SK-N-MC (cell line): Measurements from ENCODE around the gene SGPL1.

Source experiments
- DNase-seq: peaks from one replicate; pipeline ENCODE4 v3.0.0-alpha.2; 2011; ENCODE audit warnings: low read depth, low spot score
- H3K27ac ChIP-seq: fragments of 200-600 bp; sonication (generic); 2 replicates; pipeline ENCODE4 v1.5.1; 2016; ENCODE audit warnings: mixed run types
- H3K36me3 ChIP-seq: fragments of 200-600 bp; sonication (generic); 2 replicates; pipeline ENCODE4 v1.6.1; 2017; ENCODE audit warnings: antibody characterized with exemption, low read length, mixed read lengths; ENCODE audit not compliant: insufficient read depth
- H3K4me3 ChIP-seq: fragments of 200-600 bp; sonication (generic); 2 replicates; pipeline ENCODE4 v1.5.1; 2016
- H3K9ac ChIP-seq: fragments of 200-600 bp; sonication (generic); 2 replicates; pipeline ENCODE4 v1.8.0; 2017; ENCODE audit warnings: mixed run types, mixed read lengths; ENCODE audit not compliant: insufficient read length
- H3K9me3 ChIP-seq: fragments of 200-600 bp; sonication (generic); 2 replicates; pipeline ENCODE4 v1.6.1; 2017; ENCODE audit warnings: low read depth, mild to moderate bottlenecking, antibody characterized with exemption, low read length, moderate library complexity, mixed read lengths
- EZH2 ChIP-seq: fragments of 200-600 bp; sonication (generic); IDR thresholded peaks from one replicate; pipeline ENCODE4 v1.6.1; 2017; ENCODE audit warnings: antibody characterized with exemption
- FOXP2 ChIP-seq: optimal IDR thresholded peaks from 2 replicates; pipeline ENCODE3; 2011; ENCODE audit warnings: mild to moderate bottlenecking, moderate library complexity; ENCODE audit not compliant: insufficient read depth; ENCODE audit errors: extremely low read length, control extremely low read depth
- POLR2AphosphoS5 ChIP-seq: IDR thresholded peaks from 2 replicates; pipeline ENCODE4 v1.6.1; 2012; ENCODE audit warnings: mild to moderate bottlenecking, low read depth, low read length, borderline replicate concordance

Gene SGPL1

DNA sequence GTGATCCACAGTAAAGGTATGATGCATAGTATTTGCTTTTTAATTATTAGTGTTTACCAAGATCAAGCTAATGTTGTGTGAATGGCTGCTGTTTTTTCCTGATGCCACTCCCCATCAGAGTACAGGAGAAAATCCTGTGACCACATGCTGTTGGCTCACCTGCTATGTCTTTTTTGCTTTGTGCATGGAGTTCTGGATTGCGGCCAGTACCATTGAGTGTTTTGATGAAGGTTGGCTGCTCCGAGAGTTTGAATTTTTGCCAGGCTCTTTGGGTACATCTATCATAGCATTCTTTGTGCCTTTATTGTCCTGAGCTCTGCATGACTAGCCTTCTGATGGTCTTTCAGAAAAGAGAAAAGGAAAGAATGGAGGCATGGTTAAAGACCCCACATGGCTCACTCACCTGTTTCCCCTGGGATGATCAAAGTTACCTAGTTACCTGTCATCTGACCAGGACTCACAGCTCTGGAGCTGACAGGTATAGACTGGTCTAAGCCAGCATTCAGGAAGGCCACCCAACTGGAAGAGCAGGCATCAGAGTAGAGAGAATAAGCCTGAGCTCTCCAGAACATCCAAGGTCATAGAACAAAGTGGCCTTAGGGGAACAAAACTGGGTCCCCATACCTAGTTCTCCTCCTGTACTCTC lies 11.8 kb upstream of the SGPL1 start:
- H3K36me3 ChIP-seq: no peaks in the 10 kb centered on the region
- DNase-seq: no peak
- no peak for TF ChIP-seq FOXP2
- TF ChIP-seq POLR2AphosphoS5: no peak
- no peak for TF ChIP-seq EZH2
- H3K9ac ChIP-seq: no peak overlapping the region
- H3K4me3 ChIP-seq: no peak overlapping the region
- H3K9me3 ChIP-seq: no peaks in the 10 kb centered on the region
- H3K27ac ChIP-seq: no peak overlapping the region

DNA sequence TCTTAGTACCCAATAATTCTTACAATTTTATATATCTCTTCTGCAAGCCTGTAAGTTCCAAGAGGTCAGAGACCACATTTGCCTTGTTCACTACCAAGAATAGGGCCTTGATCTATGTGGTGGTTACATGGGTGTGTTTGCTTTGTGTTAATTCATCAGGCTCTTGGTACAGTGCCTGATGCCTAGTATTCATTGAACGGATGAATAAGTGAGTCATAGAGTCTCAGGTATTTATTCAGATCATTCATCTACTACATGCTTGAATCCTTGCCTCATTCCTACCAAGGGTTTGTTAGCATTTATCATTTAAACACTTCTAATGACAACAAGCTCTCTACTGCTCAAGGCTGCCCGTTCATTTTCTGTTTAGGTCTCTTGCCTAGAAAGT lies 11.3 kb upstream of the SGPL1 start:
- Histone ChIP-seq H3K36me3 (no peaks in the 10 kb centered on the region), H3K27ac (no peak overlapping the region), H3K4me3 (no peak overlapping the region), H3K9ac (no peak overlapping the region), H3K9me3 (no peaks in the 10 kb centered on the region)
- DNase-seq: no peak
- TF ChIP-seq POLR2AphosphoS5 (no peak), EZH2 (no peak), FOXP2 (no peak)

DNA sequence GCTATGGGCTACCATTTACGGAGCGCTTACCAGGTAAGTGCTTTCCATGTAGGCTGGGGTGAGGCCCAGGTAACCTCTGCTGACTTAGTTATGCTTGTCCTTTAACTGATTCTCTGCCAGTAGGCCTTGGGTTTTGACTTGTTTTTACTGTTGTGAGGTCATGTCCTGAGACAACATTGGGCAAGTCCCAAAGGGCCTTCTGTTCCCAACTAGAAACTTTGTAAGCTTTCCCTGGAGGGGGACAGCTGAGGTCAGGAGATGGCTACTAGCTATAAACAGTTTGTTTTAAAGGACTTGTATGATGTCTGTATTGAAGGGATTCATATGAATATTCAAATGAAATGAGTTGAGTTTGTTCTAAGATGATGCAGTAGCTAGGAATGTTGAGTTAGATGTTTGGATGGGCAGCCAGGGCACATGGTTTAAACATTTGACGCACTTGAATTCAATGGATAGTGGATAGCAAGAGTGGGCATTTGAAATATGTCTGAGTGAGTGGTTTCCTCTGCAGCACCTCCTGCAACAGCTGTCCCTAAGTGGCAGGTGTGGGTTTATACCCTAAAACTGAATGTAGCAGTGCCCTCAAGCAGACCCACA lies 10.0 kb upstream of the SGPL1 start:
- DNase-seq: no peak
- no peaks in the 10 kb centered on the region for H3K36me3 ChIP-seq
- H3K9ac ChIP-seq: no peak overlapping the region
- no peak overlapping the region for H3K4me3 ChIP-seq
- H3K27ac ChIP-seq: no peak overlapping the region
- TF ChIP-seq FOXP2 (no peak), POLR2AphosphoS5 (no peak), EZH2 (no peak)
- H3K9me3 ChIP-seq: no peaks in the 10 kb centered on the region

DNA sequence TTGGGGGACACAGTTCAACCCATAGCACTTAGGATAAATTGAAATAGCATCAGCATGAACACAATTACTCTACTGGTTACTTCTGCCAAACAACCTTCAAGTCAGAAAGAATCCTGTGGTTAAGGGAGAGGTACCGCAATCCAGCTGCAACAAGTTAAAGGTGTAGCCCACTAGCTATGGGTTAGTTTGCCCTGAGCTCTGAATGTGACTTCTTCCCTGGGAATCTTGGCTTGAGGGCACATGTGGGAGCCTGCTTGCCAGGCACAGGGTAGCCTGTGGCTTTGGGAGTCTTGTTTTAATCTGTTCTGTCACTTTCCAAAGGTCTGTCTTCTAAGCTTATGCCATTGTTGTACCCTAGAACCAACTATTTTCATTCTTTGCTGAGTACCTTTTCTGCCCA lies 8.9 kb upstream of the SGPL1 start:
- no peak for DNase-seq
- H3K36me3 ChIP-seq: no peaks in the 10 kb centered on the region
- no peak overlapping the region for H3K9ac ChIP-seq
- H3K9me3 ChIP-seq: no peaks in the 10 kb centered on the region
- H3K27ac ChIP-seq: no peak overlapping the region
- TF ChIP-seq FOXP2 (no peak), EZH2 (no peak), POLR2AphosphoS5 (no peak)
- no peak overlapping the region for H3K4me3 ChIP-seq

DNA sequence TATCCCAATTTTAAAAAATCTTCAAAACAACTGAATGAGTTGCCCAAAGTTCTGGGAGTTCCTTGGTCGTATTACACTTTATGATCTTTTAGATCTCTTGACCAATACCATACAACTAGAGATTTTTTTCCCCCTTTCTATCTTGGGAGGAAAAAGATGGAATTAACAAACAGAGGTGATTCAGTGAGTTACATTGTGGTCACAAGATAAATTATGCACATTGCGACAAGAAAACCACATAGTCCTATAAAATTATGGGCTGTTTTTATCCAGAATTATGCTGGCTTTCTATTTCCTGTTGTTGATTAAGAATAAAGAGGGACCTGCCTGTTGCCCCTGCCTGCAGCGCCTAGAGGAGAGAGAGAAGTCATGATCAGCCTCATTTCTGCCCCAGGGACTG lies 8.2 kb upstream of the SGPL1 start:
- no peak for TF ChIP-seq EZH2
- no peak for TF ChIP-seq POLR2AphosphoS5
- TF ChIP-seq FOXP2: no peak
- Histone ChIP-seq H3K9ac (no peak overlapping the region), H3K4me3 (peak overlapping the region; percentile 28; the same call in 1 of the 2 replicates), H3K36me3 (no peaks in the 10 kb centered on the region), H3K27ac (no peak overlapping the region), H3K9me3 (no peaks in the 10 kb centered on the region)
- no peak for DNase-seq

DNA sequence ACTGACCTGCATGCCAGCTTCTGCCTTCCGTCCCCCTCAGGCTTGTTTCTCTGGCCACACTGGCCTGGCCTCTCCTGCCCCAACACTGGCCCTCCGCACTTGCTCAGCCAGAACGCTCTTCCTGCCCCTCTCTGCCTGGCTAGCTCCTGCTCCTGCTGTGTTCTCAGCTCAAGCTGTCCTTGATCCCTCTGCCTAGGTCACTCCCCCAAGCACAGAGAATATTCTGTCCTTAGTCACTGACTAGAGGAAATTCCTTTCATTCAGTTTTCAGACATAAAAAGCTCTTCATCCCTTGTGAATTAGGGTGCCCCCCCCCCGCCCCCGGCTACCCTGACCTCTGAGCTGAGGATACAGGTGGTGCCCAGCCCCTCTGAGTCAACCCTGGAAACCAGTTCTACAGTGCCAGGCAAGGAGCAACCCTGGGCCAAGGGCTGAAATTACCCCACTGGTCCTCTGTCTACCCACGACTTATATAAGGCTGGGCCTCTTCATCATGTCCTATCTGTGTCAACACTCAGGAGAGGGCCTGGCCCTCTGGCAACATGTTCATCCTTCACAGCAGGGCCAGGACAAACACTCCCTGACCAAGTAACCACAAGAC lies 6.6 kb upstream of the SGPL1 start:
- H3K9ac ChIP-seq: no peak overlapping the region
- H3K9me3 ChIP-seq: no peaks in the 10 kb centered on the region
- no peak overlapping the region for H3K4me3 ChIP-seq
- DNase-seq: no peak
- H3K36me3 ChIP-seq: no peaks in the 10 kb centered on the region
- TF ChIP-seq EZH2 (no peak), FOXP2 (no peak), POLR2AphosphoS5 (no peak)
- H3K27ac ChIP-seq: no peak overlapping the region

DNA sequence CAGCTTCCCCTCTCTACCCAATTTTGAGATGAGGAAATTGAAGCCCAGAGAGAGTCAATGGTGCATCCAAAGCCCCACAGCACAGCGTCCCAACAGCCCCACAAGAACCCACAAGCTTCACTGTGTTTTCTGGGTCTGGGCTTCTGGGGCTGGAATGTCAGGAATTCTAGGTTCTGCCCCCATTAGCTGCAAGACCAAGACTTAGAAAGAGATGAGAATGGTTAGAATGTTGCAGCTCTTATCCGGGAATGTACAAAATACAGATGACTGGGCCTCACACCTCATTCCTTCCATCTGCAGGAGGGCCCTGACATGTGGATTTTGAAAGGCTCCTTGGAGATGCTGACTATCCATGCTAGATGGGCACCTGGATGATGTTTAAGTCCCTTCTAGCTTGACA lies 6.0 kb upstream of the SGPL1 start:
- DNase-seq: no peak
- H3K27ac ChIP-seq: no peak overlapping the region
- H3K36me3 ChIP-seq: no peaks in the 10 kb centered on the region

DNA sequence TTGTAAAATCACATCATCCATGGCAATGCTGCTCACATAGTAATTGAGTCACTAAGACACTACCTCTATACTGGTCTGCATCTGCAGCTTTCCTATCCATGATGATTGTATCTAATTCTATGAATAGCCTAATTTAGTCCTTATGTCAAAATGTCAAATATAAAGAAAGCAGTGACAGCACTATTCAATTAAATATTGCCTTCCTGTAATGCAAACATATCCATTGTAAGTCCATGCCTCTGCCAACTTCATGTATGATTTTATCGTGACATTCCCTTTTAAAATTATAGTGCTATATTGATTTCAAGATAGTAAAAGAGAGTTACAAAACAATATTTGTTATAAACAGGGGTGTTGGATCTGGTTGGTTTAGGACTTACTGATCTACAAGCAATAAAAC lies 4.8 kb upstream of the SGPL1 start:
- TF ChIP-seq EZH2 (no peak), POLR2AphosphoS5 (no peak), FOXP2 (no peak)
- no peak for DNase-seq
- Histone ChIP-seq H3K9me3 (no peaks in the 10 kb centered on the region), H3K4me3 (no peak overlapping the region), H3K27ac (no peak overlapping the region), H3K9ac (no peak overlapping the region), H3K36me3 (no peaks in the 10 kb centered on the region)

More for the DNA sequence above, 6.0 kb upstream of the SGPL1 start:
- H3K4me3 ChIP-seq: no peak overlapping the region
- no peak overlapping the region for H3K9ac ChIP-seq
- no peaks in the 10 kb centered on the region for H3K9me3 ChIP-seq
- TF ChIP-seq POLR2AphosphoS5: no peak
- no peak for TF ChIP-seq EZH2
- TF ChIP-seq FOXP2: no peak
